Epithelial cell of alveolus of lung (primary cell): ENCODE data around the gene ARHGAP9. TPM values are rescaled to one million over a fixed set of nuclear protein-coding genes. Genes with fewer than 3 reads are reported as not detected.

Source experiments
- total RNA-seq: library from RNA; depleted of rRNA; stranded (reverse); fragments of >200 nt; gene quantifications from 2 replicates; pipeline ENCODE4 v1.2.1, GENCODE V29; 2015

Gene ARHGAP9
- total RNA-seq, result 0.26 and 2.2 TPM in 2 replicates

DNA sequence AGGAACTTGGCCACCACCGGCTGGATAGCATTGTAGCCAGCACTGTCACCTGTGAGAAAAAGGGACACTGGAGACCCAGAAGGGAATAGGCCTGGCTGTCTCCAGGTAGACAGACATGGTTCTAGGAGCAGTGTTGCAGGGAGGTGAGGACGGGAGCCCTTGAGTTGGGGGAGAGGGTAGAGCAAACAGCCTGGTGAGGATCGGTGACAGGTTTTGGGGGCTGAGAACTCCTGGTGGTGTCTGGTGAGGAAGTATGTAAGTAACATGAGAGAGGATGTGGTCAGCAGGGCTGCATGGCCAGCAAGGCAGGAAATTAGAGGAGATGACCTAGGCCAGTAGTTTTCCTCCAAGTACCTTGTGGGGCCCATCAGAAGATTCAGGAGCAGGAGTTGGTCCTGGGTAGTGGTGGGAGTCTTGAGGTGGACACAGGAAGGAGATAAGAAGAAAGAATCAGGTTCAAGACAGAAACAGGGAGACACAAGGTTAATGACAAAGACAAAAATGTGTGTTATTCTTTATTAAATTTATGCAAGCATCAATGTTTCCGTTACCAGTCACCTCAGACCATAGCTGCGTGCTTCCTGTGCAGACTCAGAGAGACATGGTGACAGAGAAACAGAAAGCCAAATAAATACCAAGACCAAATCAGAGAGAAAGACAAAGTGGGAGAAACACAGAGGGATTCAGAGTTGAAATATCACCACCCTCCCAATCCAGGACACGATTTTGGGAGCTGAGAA lies at the start of gene ARHGAP9:
Gene ARHGAP9, minus strand, starts transcription at position 491 of the 740 bp plus-strand sequence. Its CDS starts 460 bp downstream, at position 31.

DNA sequence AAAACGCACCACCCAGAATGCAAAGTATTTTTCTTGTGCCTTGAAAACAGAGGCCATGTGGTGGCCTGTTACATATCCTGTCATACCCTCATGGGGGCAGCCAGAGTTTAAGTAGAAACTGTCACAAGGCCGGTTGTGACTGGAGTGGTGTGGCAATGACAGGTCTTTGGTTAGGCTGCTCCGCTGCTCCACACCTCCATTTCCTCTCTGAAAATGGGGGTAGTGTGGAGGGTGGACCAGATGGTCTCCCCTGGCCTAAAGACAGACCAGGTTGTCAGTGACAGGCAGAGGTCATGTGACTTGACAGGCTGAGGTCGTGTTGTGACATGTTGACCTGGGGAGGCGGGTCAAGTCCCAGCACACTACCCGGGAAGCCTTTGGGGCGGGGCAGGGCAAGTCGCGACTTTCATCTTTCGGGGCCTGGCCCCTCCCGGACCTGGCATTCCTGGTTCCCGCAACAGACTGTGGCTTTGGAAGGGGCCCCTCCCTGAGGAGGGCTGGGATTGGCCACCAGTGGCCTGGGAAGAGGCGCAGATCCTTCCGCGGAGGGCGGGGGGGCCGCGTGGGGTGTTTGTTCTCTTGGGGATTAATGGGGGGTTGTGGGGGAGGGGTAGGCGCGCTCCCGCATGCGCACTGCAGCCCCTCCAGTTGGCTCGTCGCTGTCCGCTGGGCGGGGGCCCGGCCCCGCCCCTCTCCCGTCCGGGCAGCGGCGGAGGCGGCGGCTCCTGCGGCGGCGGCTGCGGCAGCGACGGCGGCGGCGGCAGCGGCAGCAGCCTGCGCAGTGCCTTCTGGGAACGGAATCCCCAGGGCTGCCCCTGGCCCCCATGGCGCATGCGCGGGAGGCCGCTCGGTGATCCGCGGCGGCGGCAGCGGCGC lies 42.6 kb upstream of the ARHGAP9 start, which contains the start of gene MBD6:
Gene MBD6, plus strand, starts transcription at position 814 of the 876 bp plus-strand sequence. CDS start 1,480 bp downstream, outside the sequence.

DNA sequence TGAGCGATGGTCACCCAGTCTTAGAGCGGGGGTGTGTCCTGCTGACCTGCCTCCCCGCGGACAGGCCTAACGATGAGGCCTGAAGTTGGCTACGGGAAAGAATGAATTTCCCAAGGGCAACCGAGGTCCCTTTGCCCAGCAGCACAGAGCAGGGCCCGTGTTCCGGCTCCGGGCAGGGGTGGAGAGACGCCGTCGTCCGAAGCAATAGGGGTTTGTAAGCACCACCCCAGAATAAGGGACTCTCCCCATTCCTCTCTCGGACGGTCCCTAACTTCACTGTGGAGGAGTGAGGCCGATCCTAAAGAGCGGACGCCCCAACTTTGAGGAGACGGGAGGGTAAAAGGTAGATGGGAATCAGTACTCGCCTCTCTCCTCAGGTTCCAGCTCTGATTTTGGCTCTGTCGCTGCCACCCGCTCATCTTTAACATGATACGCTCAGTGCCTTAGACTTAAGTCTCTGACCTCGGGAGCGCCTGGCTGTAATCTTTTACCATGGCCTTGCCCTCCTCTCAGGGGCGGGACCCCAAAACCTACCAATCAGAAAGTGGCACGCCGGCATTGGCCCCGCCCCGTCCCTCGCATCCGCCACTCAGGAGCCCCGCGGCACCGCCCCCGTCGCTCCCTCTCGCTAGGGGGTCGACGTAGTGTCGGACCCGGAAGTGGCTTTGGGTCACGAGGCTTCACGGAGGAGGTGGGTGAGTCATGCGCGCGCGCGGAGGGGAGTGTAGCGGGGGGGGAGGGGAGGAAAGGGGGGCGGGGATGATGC lies 40.6 kb upstream of the ARHGAP9 start, which contains the start of gene DDIT3:
Gene DDIT3, minus strand, starts transcription at position 462 of the 766 bp plus-strand sequence. CDS start 3,108 bp downstream, outside the sequence.

DNA sequence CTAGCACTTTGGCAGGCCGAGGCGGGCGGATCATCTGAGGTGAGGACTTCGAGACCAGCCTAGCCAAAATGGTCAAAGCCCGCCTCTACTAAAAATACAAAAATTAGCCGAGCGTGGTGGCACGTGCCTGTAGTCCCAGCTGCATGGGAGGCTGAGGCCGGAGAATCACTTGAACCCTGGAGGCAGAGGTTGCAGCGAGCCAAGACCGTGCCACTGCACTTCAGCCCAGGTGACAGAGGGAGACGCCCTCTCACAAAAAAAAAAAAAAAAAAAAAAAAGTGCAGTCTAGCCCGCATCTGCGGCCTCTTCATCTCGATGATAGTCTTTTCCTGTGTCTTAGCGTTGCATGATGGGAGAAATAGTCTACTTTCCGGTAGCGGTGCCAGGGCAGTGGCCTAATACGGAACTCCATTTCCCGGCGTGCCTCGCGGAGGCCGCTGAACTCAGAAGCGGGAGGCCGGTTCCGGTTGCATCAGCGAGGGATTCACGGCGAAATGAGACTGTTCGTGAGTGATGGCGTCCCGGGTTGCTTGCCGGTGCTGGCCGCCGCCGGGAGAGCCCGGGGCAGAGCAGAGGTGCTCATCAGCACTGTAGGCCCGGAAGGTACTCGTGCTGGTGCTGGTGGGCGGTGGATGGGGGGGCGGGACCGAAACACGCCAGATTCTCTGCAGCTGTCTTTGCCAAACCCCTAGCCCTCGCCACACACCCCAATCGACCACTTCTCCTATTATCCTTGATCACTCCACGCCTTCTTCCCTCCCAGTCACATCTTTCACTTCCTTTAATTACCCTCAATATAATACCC lies 8.1 kb upstream of the ARHGAP9 start, which contains the start of gene MARS1:
Gene MARS1, plus strand, starts transcription at position 472 of the 805 bp plus-strand sequence. Its CDS starts 23 bp downstream, at position 495.

DNA sequence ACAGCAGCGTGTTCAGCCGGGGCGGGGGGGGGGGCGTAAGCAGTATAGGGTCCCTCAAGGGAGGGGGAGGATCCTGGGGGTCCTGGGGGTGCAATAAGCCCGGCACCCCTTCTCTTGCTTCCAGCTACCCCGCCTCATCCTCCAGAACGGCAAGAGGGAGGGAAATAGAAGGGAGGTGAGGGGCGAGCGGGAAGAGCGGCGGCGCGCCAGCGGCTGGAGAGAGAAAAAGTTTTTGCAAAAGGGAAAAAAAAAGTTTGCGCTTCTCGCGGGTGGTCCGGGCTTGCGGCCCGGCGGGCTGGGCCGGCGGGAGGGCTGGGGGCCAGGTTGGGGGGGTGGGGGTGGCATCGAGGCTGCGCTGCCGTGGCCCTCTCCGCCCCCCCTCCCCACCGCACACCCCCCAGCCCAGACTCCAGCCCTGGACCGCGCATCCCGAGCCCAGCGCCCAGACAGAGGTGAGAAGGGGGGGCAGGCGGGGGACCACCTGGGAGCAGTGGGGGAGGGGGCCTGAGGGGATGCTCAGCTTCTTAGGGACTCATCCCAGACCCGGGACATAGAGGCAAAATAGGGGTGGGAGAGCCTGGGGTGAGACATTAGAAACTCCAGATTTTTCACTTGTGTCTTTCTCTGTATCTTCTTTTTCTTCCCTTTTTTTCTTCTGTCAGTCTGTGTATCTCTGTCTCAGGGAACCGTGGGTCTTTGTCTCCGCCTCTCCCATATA lies 19.8 kb downstream of the ARHGAP9 start, which contains the start of gene GLI1:
Gene GLI1, plus strand, starts transcription at position 36 of the 718 bp plus-strand sequence. CDS start 3,907 bp downstream, outside the sequence.

DNA sequence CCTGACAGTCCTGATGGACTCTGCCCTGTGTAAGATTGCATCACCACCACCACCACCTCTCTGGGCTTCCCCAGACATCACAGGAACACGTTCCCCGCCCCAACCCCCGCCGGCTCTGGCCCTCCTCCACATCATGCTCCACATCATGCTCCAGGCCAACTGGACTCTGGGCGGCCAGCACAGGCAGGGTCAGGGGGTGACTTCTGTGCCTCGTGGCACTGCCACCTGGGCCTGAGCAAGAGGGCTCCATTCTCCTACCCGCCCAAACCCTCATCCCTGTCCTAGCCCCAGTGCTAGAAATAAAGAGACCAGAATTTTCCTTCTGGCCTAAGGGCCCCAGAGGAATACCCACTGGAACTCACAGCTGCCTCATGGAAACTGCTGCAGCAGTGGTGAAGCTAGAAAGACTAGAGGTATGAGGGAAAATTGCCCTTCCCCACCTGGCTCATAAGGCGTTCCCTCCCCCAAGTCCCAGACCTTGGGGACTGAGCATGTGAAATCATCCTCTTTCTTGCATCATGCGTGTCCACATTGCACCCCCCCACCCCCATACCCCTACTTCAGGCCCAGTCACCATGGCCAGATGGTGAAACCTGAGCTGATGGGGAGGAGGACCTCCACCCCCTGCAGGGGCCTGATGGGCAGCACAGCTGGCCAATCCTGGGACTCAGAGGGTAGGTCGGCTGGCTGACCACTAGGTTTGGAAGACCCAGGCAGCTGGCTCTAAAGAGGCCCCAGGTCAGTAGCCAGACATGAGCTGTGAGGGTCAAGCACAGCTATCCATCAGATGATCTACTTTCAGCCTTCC lies 24.9 kb downstream of the ARHGAP9 start, which contains the start of gene INHBE:
Gene INHBE, plus strand, starts transcription at position 742 of the 808 bp plus-strand sequence. CDS start 230 bp downstream, outside the sequence.

DNA sequence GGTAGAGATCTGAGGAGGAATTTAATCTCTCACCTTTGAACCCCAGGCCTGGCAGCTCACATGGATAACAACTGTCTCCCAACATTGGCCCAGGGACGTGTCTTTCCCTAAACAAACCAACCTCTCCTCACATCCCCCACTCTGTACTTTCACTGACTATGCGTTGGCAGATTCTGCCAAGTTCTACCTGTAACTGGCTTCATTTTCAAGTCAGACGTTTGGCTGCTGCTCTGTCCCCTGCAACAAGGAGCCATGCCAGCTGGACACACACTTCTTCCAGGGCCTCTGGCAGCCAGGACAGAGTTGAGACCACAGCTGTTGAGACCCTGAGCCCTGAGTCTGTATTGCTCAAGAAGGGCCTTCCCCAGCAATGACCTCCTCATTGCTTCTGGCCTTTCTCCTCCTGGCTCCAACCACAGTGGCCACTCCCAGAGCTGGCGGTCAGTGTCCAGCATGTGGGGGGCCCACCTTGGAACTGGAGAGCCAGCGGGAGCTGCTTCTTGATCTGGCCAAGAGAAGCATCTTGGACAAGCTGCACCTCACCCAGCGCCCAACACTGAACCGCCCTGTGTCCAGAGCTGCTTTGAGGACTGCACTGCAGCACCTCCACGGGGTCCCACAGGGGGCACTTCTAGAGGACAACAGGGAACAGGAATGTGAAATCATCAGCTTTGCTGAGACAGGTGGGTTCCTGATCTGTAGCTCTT lies 45.0 kb downstream of the ARHGAP9 start, which contains the start of gene INHBC:
Gene INHBC, plus strand, starts transcription at position 268 of the 707 bp plus-strand sequence. Its CDS starts 103 bp downstream, at position 371.

DNA sequence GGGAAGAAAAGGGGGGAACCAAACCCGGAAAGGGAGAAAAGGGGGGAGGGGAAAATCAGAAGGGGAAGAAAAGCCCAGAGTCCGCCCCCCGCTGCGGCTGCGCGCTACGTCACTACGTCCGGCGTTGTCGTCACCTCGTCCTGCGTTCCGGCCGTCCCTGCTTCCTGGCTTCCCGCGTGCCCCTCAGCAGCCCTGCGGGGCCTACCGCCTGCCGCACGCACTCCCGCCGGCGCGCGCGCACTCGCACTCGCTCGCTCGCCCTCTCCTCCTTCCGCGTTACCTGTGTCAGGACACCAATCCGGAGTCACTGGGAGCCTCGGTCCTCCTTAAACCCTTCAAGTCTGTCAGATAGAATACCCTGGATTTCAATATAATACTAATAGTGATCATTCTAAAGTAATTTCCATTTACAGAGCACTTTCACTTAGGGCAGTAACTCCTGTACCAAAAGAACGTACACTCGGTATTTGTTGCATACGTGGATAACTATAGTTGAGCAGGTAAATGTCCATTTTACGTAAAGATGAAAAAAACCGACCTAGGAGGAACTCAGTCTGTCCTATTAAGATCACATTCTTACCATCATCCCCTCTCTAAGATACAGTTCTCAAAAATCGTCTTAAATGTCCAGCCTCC lies 48.6 kb downstream of the ARHGAP9 start, which contains the start of gene R3HDM2:
Gene R3HDM2, minus strand, starts transcription at position 113 of the 636 bp plus-strand sequence. CDS start 120,615 bp downstream, outside the sequence.

Other genes starting within 250 kb of the ARHGAP9 start
- 0.26 and 4.5 TPM in 2 replicates for gene STAC3, start 228.7 kb downstream of the ARHGAP9 start, total RNA-seq
- gene R3HDM2, start 48.8 kb downstream of the ARHGAP9 start, total RNA-seq, result 20.2 and 33.9 TPM in 2 replicates
- not detected in 2 replicates for gene INHBC, start 45.1 kb downstream of the ARHGAP9 start, total RNA-seq
- 0.24 and 12.4 TPM in 2 replicates for gene INHBE, start 24.6 kb downstream of the ARHGAP9 start, total RNA-seq
- gene GLI1, start 20.1 kb downstream of the ARHGAP9 start, total RNA-seq, result 2.7 and 4.9 TPM in 2 replicates
- 64.7 and 148 TPM in 2 replicates for gene MARS1, start 8.2 kb upstream of the ARHGAP9 start, total RNA-seq
- 9.1 and 17.7 TPM in 2 replicates for gene DDIT3, start 40.6 kb upstream of the ARHGAP9 start, total RNA-seq
- 7.5 and 13.1 TPM in 2 replicates for gene MBD6, start 43.0 kb upstream of the ARHGAP9 start, total RNA-seq
- gene DCTN2, start 67.3 kb upstream of the ARHGAP9 start, total RNA-seq, result 177 and 194 TPM in 2 replicates
- gene KIF5A, start 70.2 kb upstream of the ARHGAP9 start, total RNA-seq, result 0.72 and 0.91 TPM in 2 replicates
- 11.4 and 18.5 TPM in 2 replicates for gene PIP4K2C, start 111.3 kb upstream of the ARHGAP9 start, total RNA-seq
- gene DTX3, start 125.0 kb upstream of the ARHGAP9 start, total RNA-seq, result 21.2 and 22.9 TPM in 2 replicates
- 13.8 and 22.4 TPM in 2 replicates for gene ARHGEF25, start 131.6 kb upstream of the ARHGAP9 start, total RNA-seq
- 0.08 and 7.6 TPM in 2 replicates for gene B4GALNT1, start 153.3 kb upstream of the ARHGAP9 start, total RNA-seq
- 175 and 282 TPM in 2 replicates for gene OS9, start 214.3 kb upstream of the ARHGAP9 start, total RNA-seq